ENCODE data around the gene ELOA.

The ELOA gene

GRCh38 chr1:23743287-23744152 is at the start of gene ELOA (continued):
- TF ChIP-seq, protein P1, sequence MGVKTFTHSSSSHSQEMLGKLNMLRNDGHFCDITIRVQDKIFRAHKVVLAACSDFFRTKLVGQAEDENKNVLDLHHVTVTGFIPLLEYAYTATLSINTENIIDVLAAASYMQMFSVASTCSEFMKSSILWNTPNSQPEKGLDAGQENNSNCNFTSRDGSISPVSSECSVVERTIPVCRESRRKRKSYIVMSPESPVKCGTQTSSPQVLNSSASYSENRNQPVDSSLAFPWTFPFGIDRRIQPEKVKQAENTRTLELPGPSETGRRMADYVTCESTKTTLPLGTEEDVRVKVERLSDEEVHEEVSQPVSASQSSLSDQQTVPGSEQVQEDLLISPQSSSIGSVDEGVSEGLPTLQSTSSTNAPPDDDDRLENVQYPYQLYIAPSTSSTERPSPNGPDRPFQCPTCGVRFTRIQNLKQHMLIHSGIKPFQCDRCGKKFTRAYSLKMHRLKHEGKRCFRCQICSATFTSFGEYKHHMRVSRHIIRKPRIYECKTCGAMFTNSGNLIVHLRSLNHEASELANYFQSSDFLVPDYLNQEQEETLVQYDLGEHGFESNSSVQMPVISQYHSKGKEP (tag by site-specific recombination; IDR thresholded peaks at IDR 0.05) = 0 out of 2 replicates have a peak, but pooled peaks have one; percentile 36
- TF ChIP-seq ZBTB7A (tag by site-specific recombination; IDR thresholded peaks at IDR 0.05; ENCODE audit: low read depth) = no peak
- peak; percentile 66 for TF ChIP-seq ZXDB (tag by site-specific recombination; IDR thresholded peaks at IDR 0.05)
- 0 out of 2 replicates have a peak, but pooled peaks have one; percentile 37 for TF ChIP-seq ZNF423 (tag by site-specific recombination; IDR thresholded peaks at IDR 0.05)
- TF ChIP-seq, protein P2, sequence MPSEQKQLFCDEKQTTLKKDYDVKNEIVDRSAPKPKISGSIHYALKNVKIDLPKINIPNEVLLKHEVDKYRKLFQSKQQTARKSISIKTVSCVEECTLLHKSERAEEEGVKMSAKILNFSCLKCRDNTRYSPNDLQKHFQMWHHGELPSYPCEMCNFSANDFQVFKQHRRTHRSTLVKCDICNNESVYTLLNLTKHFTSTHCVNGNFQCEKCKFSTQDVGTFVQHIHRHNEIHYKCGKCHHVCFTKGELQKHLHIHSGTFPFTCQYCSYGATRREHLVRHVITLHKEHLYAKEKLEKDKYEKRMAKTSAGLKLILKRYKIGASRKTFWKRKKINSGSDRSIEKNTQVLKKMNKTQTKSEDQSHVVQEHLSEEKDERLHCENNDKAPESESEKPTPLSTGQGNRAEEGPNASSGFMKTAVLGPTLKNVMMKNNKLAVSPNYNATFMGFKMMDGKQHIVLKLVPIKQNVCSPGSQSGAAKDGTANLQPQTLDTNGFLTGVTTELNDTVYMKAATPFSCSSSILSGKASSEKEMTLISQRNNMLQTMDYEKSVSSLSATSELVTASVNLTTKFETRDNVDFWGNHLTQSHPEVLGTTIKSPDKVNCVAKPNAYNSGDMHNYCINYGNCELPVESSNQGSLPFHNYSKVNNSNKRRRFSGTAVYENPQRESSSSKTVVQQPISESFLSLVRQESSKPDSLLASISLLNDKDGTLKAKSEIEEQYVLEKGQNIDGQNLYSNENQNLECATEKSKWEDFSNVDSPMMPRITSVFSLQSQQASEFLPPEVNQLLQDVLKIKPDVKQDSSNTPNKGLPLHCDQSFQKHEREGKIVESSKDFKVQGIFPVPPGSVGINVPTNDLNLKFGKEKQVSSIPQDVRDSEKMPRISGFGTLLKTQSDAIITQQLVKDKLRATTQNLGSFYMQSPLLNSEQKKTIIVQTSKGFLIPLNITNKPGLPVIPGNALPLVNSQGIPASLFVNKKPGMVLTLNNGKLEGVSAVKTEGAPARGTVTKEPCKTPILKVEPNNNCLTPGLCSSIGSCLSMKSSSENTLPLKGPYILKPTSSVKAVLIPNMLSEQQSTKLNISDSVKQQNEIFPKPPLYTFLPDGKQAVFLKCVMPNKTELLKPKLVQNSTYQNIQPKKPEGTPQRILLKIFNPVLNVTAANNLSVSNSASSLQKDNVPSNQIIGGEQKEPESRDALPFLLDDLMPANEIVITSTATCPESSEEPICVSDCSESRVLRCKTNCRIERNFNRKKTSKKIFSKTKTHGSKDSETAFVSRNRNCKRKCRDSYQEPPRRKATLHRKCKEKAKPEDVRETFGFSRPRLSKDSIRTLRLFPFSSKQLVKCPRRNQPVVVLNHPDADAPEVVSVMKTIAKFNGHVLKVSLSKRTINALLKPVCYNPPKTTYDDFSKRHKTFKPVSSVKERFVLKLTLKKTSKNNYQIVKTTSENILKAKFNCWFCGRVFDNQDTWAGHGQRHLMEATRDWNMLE (tag by site-specific recombination; conservative IDR thresholded peaks at IDR 0.05; ENCODE audit: low read depth) = 0 out of 2 replicates have a peak, but pooled peaks have one; percentile 33
- no peak for TF ChIP-seq HIC1 (tag by site-specific recombination; IDR thresholded peaks at IDR 0.05)
- TF ChIP-seq INSM2 (tag by site-specific recombination; IDR thresholded peaks at IDR 0.05) = no peak
- TF ChIP-seq PRDM1 (tag by site-specific recombination; IDR thresholded peaks at IDR 0.05) = peak; percentile 51; the same call in 1 of the 2 replicates
- TF ChIP-seq, protein P3, sequence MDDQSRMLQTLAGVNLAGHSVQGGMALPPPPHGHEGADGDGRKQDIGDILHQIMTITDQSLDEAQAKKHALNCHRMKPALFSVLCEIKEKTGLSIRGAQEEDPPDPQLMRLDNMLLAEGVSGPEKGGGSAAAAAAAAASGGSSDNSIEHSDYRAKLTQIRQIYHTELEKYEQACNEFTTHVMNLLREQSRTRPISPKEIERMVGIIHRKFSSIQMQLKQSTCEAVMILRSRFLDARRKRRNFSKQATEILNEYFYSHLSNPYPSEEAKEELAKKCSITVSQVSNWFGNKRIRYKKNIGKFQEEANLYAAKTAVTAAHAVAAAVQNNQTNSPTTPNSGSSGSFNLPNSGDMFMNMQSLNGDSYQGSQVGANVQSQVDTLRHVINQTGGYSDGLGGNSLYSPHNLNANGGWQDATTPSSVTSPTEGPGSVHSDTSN (CRISPR knock-in tag; IDR thresholded peaks at IDR 0.05) = peak; percentile 70
- no peak for TF ChIP-seq ZNF660 (tag by site-specific recombination; IDR thresholded peaks at IDR 0.05)
- no peak for TF ChIP-seq ZNF639 (tag by site-specific recombination; IDR thresholded peaks at IDR 0.05)
- peak; percentile 65; the same call in 1 of the 2 replicates for TF ChIP-seq ZFHX2 (tag by site-specific recombination; conservative IDR thresholded peaks at IDR 0.05)
- peak; percentile 93 for TF ChIP-seq ZBTB26 (tag by site-specific recombination; optimal IDR thresholded peaks at IDR 0.05)
- TF ChIP-seq ZNF274 (IDR thresholded peaks at IDR 0.05; ENCODE audit: low read length) = no peak
- no peak for TF ChIP-seq ZNF274 (tag by site-specific recombination; IDR thresholded peaks at IDR 0.05; ENCODE audit: borderline replicate concordance)
- no peak for TF ChIP-seq ZNF121 (tag by site-specific recombination; IDR thresholded peaks at IDR 0.05)
- TF ChIP-seq ZFP69B (tag by site-specific recombination; IDR thresholded peaks at IDR 0.05) = peak; percentile 21; the same call in 1 of the 2 replicates
- no peak for TF ChIP-seq ZNF654 (tag by site-specific recombination; IDR thresholded peaks at IDR 0.05; ENCODE audit: low read depth)
- peak; percentile 90 for TF ChIP-seq KLF10 (tag by site-specific recombination; IDR thresholded peaks at IDR 0.05)
- no peak for TF ChIP-seq ZBTB6 (tag by site-specific recombination; IDR thresholded peaks at IDR 0.05)
- TF ChIP-seq ZNF324 (tag by site-specific recombination; IDR thresholded peaks at IDR 0.05) = no peak
- TF ChIP-seq ZNF292 (tag by site-specific recombination; IDR thresholded peaks at IDR 0.05; ENCODE audit: borderline replicate concordance, low read depth) = no peak
